Measurements from ENCODE around the gene ABCB1.

ABCB1 gene

GRCh38 chr7:87592300-87592699 is 8.4 kb downstream of the ABCB1 start:
- Histone ChIP-seq H3K4me1 (ENCODE audit: low read length) (no peaks in the 10 kb centered on the region), H3K4me2 (ENCODE audit: low read depth, low read length) (no peak overlapping the region), H3K27ac (ENCODE audit: low read length) (no peak overlapping the region), H3K27me3 (replicated peaks; ENCODE audit: insufficient read depth, low read length) (no peaks in the 10 kb centered on the region), H4K20me1 (ENCODE audit: insufficient read depth, low read length) (no peaks in the 10 kb centered on the region), H3K9me3 (replicated peaks; ENCODE audit: insufficient read depth, low read length) (no peaks in the 10 kb centered on the region), H3K79me2 (ENCODE audit: low read length) (no peaks in the 10 kb centered on the region), H2AFZ (ENCODE audit: low read length) (no peak overlapping the region), H3K36me3 (replicated peaks; ENCODE audit: insufficient read depth, low read length) (no peaks in the 10 kb centered on the region), H3F3A (ENCODE audit: insufficient read depth, low read length) (no peaks in the 10 kb centered on the region), H3K9ac (ENCODE audit: low read length) (no peak overlapping the region), H3K4me3 (ENCODE audit: low read length) (no peak overlapping the region), H3K9me2 (replicated peaks; ENCODE audit: insufficient read depth, low read length) (no peaks in the 10 kb centered on the region)
- DNase-seq = no peak
- no peak for TF ChIP-seq EZH2phosphoT487 (IDR thresholded peaks at IDR 0.05; ENCODE audit: low read length)
- TF ChIP-seq EZH2 (optimal IDR thresholded peaks at IDR 0.05; ENCODE audit: low read depth, low read length) = no peak
- no peak for TF ChIP-seq CTCF (IDR thresholded peaks at IDR 0.05; ENCODE audit: low read length)

GRCh38 chr7:87591211-87591610 is 9.5 kb downstream of the ABCB1 start:
- Histone ChIP-seq H3K9ac (ENCODE audit: low read length) (no peak overlapping the region), H3K9me3 (replicated peaks; ENCODE audit: insufficient read depth, low read length) (no peaks in the 10 kb centered on the region), H2AFZ (ENCODE audit: low read length) (no peak overlapping the region), H3K4me3 (ENCODE audit: low read length) (no peak overlapping the region), H3K27ac (ENCODE audit: low read length) (no peak overlapping the region), H4K20me1 (ENCODE audit: insufficient read depth, low read length) (no peaks in the 10 kb centered on the region), H3F3A (ENCODE audit: insufficient read depth, low read length) (no peaks in the 10 kb centered on the region), H3K4me1 (ENCODE audit: low read length) (no peaks in the 10 kb centered on the region), H3K4me2 (ENCODE audit: low read depth, low read length) (no peak overlapping the region), H3K36me3 (replicated peaks; ENCODE audit: insufficient read depth, low read length) (no peaks in the 10 kb centered on the region), H3K27me3 (replicated peaks; ENCODE audit: insufficient read depth, low read length) (no peaks in the 10 kb centered on the region), H3K9me2 (replicated peaks; ENCODE audit: insufficient read depth, low read length) (no peaks in the 10 kb centered on the region), H3K79me2 (ENCODE audit: low read length) (no peaks in the 10 kb centered on the region)
- DNase-seq = no peak
- no peak for TF ChIP-seq EZH2phosphoT487 (IDR thresholded peaks at IDR 0.05; ENCODE audit: low read length)
- no peak for TF ChIP-seq CTCF (IDR thresholded peaks at IDR 0.05; ENCODE audit: low read length)
- TF ChIP-seq EZH2 (optimal IDR thresholded peaks at IDR 0.05; ENCODE audit: low read depth, low read length) = no peak

DNA sequence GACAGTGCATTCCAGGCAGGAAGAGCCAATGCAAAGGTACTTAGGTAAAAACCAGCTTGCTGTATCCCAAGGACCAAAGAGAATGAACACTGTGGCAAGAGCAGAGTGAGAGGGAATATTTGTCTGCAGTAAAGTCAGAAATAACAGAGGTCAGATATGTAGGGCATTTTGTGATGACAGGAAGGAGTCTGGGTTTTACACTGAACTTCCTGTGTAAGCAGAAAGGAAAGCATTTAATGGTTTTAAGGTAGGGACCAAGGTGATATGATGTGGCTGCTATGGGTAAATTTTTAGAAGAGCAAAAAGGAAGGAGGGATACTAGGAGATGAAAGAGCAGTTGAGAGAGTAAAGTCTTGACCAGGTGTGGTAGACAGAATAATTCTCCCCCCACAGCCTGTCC is 10.1 kb downstream of the ABCB1 start:
- Histone ChIP-seq H3K4me2 (ENCODE audit: low read depth, low read length) (no peak overlapping the region), H3K79me2 (ENCODE audit: low read length) (no peaks in the 10 kb centered on the region), H3K27me3 (replicated peaks; ENCODE audit: insufficient read depth, low read length) (no peaks in the 10 kb centered on the region), H3F3A (ENCODE audit: insufficient read depth, low read length) (no peaks in the 10 kb centered on the region), H3K9ac (ENCODE audit: low read length) (no peak overlapping the region), H2AFZ (ENCODE audit: low read length) (no peak overlapping the region), H3K4me3 (ENCODE audit: low read length) (no peak overlapping the region), H3K27ac (ENCODE audit: low read length) (no peak overlapping the region), H4K20me1 (ENCODE audit: insufficient read depth, low read length) (no peaks in the 10 kb centered on the region), H3K4me1 (ENCODE audit: low read length) (no peaks in the 10 kb centered on the region), H3K9me2 (replicated peaks; ENCODE audit: insufficient read depth, low read length) (no peaks in the 10 kb centered on the region), H3K9me3 (replicated peaks; ENCODE audit: insufficient read depth, low read length) (no peaks in the 10 kb centered on the region), H3K36me3 (replicated peaks; ENCODE audit: insufficient read depth, low read length) (no peaks in the 10 kb centered on the region)
- no peak for DNase-seq
- TF ChIP-seq EZH2 (optimal IDR thresholded peaks at IDR 0.05; ENCODE audit: low read depth, low read length) = no peak
- TF ChIP-seq CTCF (IDR thresholded peaks at IDR 0.05; ENCODE audit: low read length) = no peak
- no peak for TF ChIP-seq EZH2phosphoT487 (IDR thresholded peaks at IDR 0.05; ENCODE audit: low read length)

Measured in MM.1S (cell line).